Stimulated activated naive CD8-positive, alpha-beta T cell treated with anti-CD3 and anti-CD28 coated beads, Interleukin-15, Interleukin-2, amounts not matched to agents 100 ng/mL and 50 ng/mL, for 24 hours (primary cell): ENCODE results near the gene UTP11.
"Not testable (repeated sequence)": the region's sequence is repeated elsewhere in the genome, so short reads cannot be mapped to it uniquely, and the experiment has no call there.

ENCODE experiments used
- H3K27ac Mint-ChIP-seq: one replicate; pipeline ENCODE4 v1.8.0; 2021; ENCODE audit warnings: mild to moderate bottlenecking, mixed read lengths
- H3K27me3 Mint-ChIP-seq: one replicate; pipeline ENCODE4 v1.8.0; 2021; ENCODE audit warnings: mixed read lengths
- H3K36me3 Mint-ChIP-seq: one replicate; pipeline ENCODE4 v1.8.0; 2021; ENCODE audit warnings: low read depth, mixed read lengths
- H3K4me1 Mint-ChIP-seq: one replicate; pipeline ENCODE4 v1.8.0; 2021; ENCODE audit warnings: low read depth, mixed read lengths
- H3K4me3 Mint-ChIP-seq: one replicate; pipeline ENCODE4 v1.8.0; 2021; ENCODE audit warnings: mild to moderate bottlenecking, mixed read lengths
- H3K9me3 Mint-ChIP-seq: one replicate; pipeline ENCODE4 v1.8.0; 2021; ENCODE audit warnings: mixed read lengths

The UTP11 gene

GRCh38 chr1:38029685-38030511 is 17.4 kb downstream of the UTP11 start:
- peaks cover 19% of the 10 kb centered on the region for H3K36me3 Mint-ChIP-seq
- H3K27me3 Mint-ChIP-seq: no peaks in the 10 kb centered on the region
- peaks cover 66% of the 10 kb centered on the region for H3K4me1 Mint-ChIP-seq
- no peaks in the 10 kb centered on the region for H3K9me3 Mint-ChIP-seq
- H3K4me3 Mint-ChIP-seq: peak overlapping the region; percentile 55
- peak overlapping the region; percentile 87 for H3K27ac Mint-ChIP-seq

GRCh38 chr1:38030596-38031512 is 18.3 kb downstream of the UTP11 start:
- Mint-ChIP-seq H3K36me3 (peaks cover 10% of the 10 kb centered on the region), H3K4me3 (peak overlapping the region; percentile 55), H3K27me3 (no peaks in the 10 kb centered on the region), H3K4me1 (peaks cover 61% of the 10 kb centered on the region), H3K9me3 (no peaks in the 10 kb centered on the region), H3K27ac (peak overlapping the region; percentile 87)

- Mint-ChIP-seq H3K9me3 (no peaks in the 10 kb centered on the region), H3K27me3 (no peaks in the 10 kb centered on the region), H3K4me1 (peaks cover 54% of the 10 kb centered on the region), H3K4me3 (peak overlapping the region; percentile 15), H3K27ac (peak overlapping the region; percentile 50), H3K36me3 (peaks cover 4% of the 10 kb centered on the region)
Observed at GRCh38 chr1:38031513-38031866, 19.0 kb downstream of the UTP11 start.

DNA sequence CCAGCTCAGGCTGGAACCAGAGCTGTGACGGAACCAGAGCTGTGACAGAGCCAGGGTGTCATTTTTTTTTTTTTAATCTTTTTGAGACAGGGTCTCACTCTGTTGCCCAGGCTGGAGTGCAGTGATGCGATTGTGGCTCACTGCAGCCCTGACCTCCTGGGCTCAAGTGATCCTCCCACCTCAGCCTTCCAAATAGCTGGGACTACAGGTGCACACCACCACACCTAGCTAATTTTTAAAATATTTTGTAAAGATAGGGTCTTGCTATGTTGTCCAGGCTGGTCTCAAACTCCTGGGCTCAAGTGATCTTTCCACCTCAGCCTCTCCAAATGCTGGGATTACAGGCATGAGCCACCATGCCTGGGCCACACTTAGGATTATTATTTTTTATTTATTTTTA is 20.5 kb downstream of the UTP11 start:
- H3K4me3 Mint-ChIP-seq: not testable (repeated sequence)

DNA sequence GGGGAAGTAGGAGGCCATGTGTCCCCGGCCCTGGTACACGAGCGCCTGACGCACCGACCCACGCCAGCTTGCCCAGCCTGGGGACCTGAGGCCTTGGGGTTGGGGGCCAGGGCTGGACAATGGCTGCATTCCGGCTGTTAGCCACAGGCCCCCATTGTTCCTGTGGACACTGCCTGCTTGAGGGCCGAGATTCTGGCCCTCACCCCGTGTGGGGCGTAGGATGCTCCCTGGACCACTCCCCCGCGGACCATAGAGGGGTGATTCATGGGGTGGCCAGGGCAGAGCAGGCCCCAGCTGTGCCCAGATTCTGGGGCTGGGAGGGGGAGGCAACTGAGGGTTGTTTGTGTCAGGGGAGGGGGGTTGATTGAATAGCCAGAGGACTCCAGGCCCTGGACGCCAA is 22.3 kb downstream of the UTP11 start:
- Mint-ChIP-seq H3K27ac (no peak overlapping the region), H3K4me3 (no peak overlapping the region), H3K36me3 (no peaks in the 10 kb centered on the region), H3K27me3 (peaks cover 11% of the 10 kb centered on the region), H3K4me1 (peaks cover 20% of the 10 kb centered on the region), H3K9me3 (no peaks in the 10 kb centered on the region)

More for the DNA sequence above, 20.5 kb downstream of the UTP11 start:
- H3K27me3 Mint-ChIP-seq, H3K9me3 Mint-ChIP-seq, H3K27ac Mint-ChIP-seq, H3K36me3 Mint-ChIP-seq: not testable (repeated sequence)
- H3K4me1 Mint-ChIP-seq: peaks cover 39% of the 10 kb centered on the region

GRCh38 chr1:38037221-38037939 is 24.8 kb downstream of the UTP11 start:
- H3K4me3 Mint-ChIP-seq: no peak overlapping the region
- no peak overlapping the region for H3K27ac Mint-ChIP-seq
- H3K36me3 Mint-ChIP-seq: no peaks in the 10 kb centered on the region
- no peaks in the 10 kb centered on the region for H3K4me1 Mint-ChIP-seq
- no peaks in the 10 kb centered on the region for H3K9me3 Mint-ChIP-seq
- H3K27me3 Mint-ChIP-seq: peaks cover 33% of the 10 kb centered on the region

DNA sequence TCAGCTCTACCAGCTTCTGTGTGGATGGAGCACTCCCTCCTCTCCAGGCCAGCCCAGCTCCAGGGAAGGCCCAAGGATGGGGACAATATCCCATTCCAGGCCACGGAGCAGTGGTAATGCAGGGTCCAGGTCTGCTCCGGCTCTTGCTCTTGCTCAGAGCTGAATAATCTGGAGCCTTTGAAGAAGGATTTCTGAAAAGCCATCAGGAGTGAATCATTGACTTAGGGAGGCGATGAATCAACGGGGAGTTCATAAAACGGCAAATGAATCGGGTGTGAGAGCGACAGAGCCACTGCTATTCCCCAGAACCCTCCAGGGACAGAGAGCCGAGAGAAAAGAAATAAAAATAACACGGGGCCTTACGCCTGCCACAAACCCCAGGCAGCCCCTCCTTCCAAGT is 26.3 kb downstream of the UTP11 start:
- H3K4me1 Mint-ChIP-seq: peaks cover under 1% of the 10 kb centered on the region
- H3K27ac Mint-ChIP-seq: no peak overlapping the region
- H3K4me3 Mint-ChIP-seq: no peak overlapping the region
- H3K27me3 Mint-ChIP-seq: peaks cover 48% of the 10 kb centered on the region
- H3K9me3 Mint-ChIP-seq: no peaks in the 10 kb centered on the region
- H3K36me3 Mint-ChIP-seq: no peaks in the 10 kb centered on the region

DNA sequence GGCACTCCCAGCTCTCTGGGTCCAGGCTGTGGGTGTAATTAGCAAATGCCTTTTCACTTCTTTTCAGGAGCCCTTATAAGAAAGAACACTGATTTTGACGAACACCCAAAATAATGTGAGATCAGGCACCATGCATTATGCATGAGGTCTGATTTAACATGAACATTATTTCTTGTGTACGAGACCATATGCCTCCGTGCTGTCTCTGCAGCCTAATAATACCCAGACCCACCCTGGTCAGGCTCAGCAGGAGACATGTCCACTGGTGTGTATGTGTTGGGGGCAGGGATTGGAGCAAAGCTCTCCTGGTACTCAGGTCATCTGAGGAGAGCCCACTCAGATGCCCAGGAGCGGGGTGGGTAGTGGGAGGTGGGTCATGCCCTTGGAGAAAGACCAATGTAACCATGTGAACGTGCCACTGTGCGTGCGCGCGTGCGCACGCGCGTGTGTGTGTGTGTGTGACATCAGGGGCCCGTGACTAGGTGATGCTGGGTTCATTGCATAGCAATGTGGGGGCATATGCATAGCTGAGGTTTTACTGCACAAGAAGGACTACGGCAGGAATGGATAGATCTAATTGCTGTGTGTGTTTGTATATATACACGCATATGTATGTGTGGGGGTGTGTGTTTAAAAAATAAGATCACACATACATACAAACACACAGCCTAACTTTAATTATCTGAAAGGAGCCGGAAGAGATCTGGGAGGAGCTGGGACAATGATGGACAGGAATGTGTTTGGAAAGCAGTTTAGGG is 27.0 kb downstream of the UTP11 start:
- Mint-ChIP-seq H3K4me3 (no peak overlapping the region), H3K27ac (no peak overlapping the region), H3K9me3 (no peaks in the 10 kb centered on the region), H3K27me3 (peaks cover 52% of the 10 kb centered on the region), H3K4me1 (peaks cover 7% of the 10 kb centered on the region), H3K36me3 (no peaks in the 10 kb centered on the region)

GRCh38 chr1:38041936-38042834 is 29.7 kb downstream of the UTP11 start:
- Mint-ChIP-seq H3K4me1 (peaks cover 13% of the 10 kb centered on the region), H3K27ac (no peak overlapping the region), H3K36me3 (no peaks in the 10 kb centered on the region), H3K9me3 (no peaks in the 10 kb centered on the region), H3K4me3 (no peak overlapping the region), H3K27me3 (peaks cover 55% of the 10 kb centered on the region)

- H3K27me3 Mint-ChIP-seq: peaks cover 65% of the 10 kb centered on the region
- no peaks in the 10 kb centered on the region for H3K9me3 Mint-ChIP-seq
- no peak overlapping the region for H3K4me3 Mint-ChIP-seq
- H3K27ac Mint-ChIP-seq: no peak overlapping the region
- no peaks in the 10 kb centered on the region for H3K36me3 Mint-ChIP-seq
- H3K4me1 Mint-ChIP-seq: peaks cover 13% of the 10 kb centered on the region
Observed at GRCh38 chr1:38043036-38043747, 30.7 kb downstream of the UTP11 start.

GRCh38 chr1:38044221-38045215 is 32.0 kb downstream of the UTP11 start:
- Mint-ChIP-seq H3K27ac (no peak overlapping the region), H3K9me3 (no peaks in the 10 kb centered on the region), H3K27me3 (peaks cover 71% of the 10 kb centered on the region), H3K4me3 (peak overlapping the region; percentile 66), H3K4me1 (peaks cover 13% of the 10 kb centered on the region), H3K36me3 (no peaks in the 10 kb centered on the region)
